HL-60/S4 treated with retinoic acid at 250 ng/mL for 4 days and 3 days (cell line): ENCODE data around the gene CPNE6.

ENCODE experiments used
- in situ Hi-C: fragments of 300-500 bp; cut with MboI; formaldehyde crosslinking; loops from 2 replicates; pipeline ENCODE4 v1.7.0; 2022; ENCODE audit warnings: low sequenced_read_pairs

CPNE6 gene

DNA sequence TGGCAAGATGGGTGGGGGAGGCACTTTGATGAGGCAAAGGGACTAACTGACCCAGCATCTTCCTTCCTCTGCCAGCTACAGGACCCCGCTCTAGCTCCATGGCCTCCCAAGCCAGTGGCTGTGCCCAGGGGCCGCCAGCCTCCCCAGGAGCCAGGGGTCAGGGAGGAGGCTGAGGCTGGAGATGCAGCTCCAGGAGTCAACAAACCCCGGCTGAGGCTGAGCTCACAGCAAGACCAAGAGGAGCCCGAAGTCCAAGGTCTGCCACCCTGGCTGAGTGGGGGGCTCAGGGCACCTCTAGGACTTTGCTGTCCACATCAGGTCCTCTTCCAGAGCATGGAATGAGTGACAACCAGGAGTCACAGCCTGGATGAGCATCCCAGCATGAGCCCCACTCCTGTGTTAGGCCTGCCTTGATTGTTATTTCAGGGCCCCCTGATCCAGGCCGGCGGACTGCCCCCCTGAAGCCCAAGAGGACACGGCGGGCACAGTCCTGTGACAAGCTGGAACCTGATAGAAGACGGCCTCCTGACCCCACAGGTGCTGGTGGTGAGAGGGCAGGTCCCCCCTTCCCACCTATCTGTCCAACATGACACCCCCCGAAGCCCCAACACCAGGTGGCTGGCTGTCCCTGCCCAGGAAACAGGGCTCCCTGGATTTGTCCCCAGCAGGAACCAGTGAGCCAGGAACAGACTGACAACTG, 2.5 kb upstream of the CPNE6 start:
- in situ Hi-C loops, result no loop called here

- in situ Hi-C loops, result no loop called here
Observed at GRCh38 chr14:24069411-24069735, 2.0 kb upstream of the CPNE6 start.

GRCh38 chr14:24070285-24071143, 848 bp upstream of the CPNE6 start:
- in situ Hi-C loops, result no loop called here

DNA sequence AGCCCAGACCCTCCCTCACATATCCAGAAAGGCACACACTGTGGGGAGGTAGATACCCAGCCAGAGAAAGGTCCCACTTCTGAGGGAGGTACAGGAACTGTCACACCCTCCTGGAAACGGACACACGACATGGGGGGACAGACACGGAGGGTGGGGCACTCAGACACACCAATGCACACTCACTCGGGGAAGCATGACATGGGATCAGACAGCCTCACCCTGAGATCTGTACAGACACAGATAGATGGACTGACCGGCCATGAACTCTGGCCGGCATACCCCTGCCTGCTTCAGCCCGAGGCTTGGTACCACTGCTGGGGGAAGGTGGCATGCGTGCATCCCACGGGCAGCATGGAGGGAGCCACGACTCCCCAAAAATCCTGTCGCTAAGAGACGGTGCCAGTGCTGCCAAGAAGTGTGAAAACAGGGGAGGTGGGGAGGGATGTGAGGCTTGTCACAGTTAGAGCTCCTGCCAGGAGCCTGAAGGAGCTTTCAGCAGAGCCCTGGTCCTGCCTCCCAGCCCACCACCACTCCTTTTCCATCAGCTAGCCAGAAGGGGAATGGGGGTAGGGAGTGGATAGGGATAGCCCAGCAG, 571 bp downstream of the CPNE6 start:
- in situ Hi-C loops, result no loop called here

- in situ Hi-C loops, result no loop called here
Observed at GRCh38 chr14:24072436-24072835, 1.1 kb downstream of the CPNE6 start.

GRCh38 chr14:24072881-24073877, 1.8 kb downstream of the CPNE6 start:
- in situ Hi-C loops, result no loop called here

DNA sequence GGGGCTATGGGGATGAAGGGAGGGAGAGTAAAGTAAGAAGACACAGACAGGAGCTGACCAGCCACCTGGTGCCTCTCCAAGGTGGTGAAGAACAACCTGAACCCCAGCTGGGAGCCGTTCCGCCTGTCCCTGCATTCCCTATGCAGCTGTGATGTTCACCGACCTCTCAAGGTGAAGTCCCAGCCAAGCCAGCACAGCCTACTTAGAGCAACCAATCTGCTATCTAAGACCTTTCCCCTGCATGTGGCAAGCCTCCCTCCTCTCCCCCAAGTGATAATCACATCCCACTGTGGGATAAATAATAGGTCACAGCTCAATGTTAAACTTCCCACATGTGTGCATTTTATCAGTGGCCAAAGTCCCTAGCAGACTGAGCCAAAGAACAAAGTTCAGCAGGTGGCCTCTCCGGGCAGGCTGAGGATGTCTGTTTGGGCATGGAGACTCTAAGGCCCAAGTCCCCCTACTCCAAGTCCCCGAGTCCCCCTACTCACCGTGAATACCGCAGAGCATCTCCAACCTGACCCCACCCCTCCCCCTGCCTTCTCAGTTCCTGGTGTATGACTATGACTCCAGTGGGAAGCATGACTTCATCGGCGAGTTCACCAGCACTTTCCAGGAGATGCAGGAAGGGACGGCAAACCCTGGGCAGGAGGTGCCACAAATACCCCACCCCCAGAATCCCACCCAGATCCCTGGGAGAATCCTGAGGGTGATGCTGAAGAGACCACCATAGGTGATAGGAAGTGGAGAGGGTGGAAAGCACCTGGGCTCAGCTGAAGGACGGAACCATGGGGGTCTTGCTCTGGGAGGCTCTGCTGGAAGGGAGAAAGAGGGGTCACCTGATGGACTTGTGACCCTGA, 3.5 kb downstream of the CPNE6 start:
- in situ Hi-C loops, result no loop called here

- in situ Hi-C loops, result no loop called here
Observed at GRCh38 chr14:24075485-24076301, 4.3 kb downstream of the CPNE6 start.

- in situ Hi-C loops, result no loop called here
Observed at GRCh38 chr14:24076302-24076601, 4.9 kb downstream of the CPNE6 start.

DNA sequence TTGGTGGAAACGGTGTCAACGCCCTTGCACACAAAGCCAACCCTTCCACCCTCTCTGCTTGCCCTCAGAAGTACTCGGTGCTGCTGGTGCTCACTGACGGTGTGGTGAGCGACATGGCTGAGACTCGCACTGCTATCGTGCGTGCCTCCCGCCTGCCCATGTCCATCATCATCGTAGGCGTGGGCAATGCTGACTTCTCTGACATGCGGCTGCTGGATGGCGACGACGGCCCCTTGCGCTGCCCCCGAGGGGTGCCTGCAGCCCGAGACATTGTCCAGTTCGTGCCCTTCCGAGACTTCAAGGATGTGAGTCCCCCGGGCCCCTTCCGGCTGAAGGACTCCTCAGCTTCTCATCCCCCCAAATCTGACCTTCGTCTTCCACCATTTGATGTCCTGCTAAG, 5.7 kb downstream of the CPNE6 start:
- in situ Hi-C loops, result no loop called here

DNA sequence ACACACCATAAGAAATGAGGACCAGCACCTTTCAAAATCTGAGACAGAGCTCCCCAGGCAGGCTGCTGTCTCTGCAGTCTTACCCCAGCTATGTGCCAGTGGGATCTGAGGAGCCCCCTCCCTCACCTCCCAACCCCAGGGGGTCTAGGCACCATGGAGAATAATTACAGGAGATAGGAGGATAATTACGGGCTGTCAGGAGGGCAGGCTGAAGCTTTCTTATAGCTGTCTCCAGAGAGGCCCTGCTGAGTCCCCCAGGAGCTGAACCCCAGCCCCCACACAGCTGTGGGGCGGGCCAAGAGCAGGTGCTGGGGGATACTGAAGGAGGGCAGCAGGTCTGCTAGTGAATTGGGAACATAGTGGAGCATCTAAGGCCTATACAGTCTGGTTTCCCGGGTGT, 6.8 kb downstream of the CPNE6 start:
- in situ Hi-C loops, result no loop called here

DNA sequence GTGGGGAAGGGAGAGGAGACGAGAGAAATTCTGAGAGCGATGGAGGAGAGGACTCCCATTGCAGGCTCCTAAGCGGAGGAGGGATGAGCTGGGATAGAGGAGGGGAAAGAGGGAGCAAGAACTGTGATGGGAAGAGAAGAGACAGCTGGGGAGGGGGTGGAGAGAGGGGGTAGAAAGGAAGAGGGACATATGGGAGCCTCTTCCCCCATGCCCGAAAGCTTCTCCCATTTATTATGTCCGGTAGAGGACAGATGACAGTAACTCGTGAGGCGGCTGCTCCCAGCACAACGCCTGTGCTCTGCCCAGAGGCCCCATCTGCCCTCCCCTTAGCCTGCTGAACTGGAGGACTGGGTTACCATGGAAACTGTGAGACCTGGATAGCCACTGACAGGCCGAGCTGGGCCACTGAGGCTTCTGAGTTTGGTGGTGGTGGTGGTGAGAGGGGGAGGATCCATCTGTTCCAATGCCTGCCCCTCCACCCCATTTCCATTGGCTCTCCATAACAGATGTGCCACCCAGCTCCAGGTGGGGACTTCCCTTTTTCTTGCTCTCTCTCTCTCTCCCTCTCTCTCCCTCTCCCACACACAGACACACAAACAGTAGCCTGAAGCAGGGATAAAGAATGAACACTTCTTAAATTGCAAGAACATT, 8.3 kb downstream of the CPNE6 start:
- in situ Hi-C loops, result no loop called here

- in situ Hi-C loops, result no loop called here
Observed at GRCh38 chr14:24080142-24080530, 8.8 kb downstream of the CPNE6 start.

GRCh38 chr14:24080888-24081738, 9.8 kb downstream of the CPNE6 start:
- in situ Hi-C loops, result no loop called here

DNA sequence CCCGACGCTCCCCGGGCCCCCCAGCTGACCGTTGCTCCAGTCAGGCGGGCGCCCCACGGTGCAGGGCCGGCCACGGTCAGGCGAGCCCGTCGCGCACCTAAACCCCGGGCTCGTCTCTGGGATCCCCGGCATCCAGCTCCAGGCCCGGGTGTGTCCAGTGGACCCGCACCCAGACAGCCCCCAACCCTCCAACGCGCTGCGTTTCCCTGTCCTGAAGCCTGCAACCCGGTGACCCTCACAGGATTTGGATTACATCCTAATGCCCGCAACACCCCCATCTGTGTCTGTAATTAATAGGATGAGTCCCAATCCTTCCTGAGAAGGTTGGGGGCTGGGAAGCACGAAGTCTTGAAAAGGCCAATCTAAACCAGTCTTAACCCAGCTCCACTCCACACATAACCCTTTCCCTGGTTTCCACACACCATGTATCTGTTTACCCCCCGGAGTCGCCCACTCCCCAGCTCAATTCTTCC, 10.4 kb downstream of the CPNE6 start:
- in situ Hi-C loops, result no loop called here

DNA sequence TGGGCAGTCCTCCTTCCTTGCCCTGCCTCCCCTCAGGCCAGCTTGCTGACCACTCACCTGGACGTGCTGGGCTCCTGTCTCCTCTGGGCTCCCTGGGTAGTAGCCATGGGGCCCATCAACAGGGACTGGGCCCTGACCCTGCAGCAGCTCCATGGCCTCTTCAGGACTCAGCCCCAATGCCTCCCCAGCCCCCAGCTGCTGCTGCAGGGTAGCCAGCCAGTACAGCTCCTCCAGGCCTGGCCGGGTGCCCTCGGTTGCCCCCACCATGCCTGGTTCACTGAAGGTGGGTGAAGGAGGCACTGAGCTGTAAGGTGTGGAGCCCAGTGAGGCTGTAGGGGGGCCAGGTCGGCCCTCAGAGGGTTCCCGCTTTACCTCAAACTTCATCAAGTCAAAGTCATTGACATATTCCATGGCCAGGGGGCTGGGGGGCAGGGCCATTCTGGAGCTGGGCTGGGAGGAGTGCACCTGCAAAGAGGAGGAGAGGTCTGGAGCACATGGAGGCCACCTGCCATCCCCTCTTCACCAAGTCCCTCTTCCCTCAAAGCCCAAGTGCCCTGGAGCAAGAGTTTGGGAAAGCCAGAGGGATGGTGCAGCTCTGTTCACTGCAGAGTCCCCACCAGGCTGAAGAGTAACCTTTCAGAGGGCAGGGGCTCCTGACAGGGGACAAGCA, 11.2 kb downstream of the CPNE6 start:
- in situ Hi-C loops, result no loop called here

DNA sequence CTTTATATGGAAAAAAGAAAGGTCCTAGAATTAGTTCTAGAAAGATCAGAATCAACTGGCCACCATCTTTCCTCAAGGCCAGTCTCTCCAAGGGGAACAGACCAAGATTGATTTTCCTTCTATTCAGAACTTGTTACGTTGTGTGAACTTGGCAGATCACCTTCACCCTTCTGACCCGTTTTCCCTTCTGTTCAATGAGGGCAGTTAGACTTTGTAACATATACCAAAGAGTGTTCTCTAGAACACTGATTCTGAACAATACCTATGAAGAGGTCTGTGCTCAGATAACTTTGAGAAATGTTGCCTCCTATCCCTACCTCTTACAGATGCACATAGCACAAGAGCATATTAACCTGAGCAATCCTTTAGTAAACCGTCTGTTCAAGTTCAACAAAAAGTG, 12.1 kb downstream of the CPNE6 start:
- in situ Hi-C loops, result no loop called here
